GM19043 (cell line): ENCODE results near the gene MAN1B1.

Source experiments
- ATAC-seq: cut with Tn5 transposase; IDR thresholded peaks from one replicate; pipeline ENCODE4 v1.9.1; 2021; ENCODE audit warnings: low read depth; ENCODE audit not compliant: unreplicated experiment

Gene MAN1B1

GRCh38 chr9:137068539-137069507 is 18.0 kb upstream of the MAN1B1 start:
- ATAC-seq: no peak

- peak; percentile 17 for ATAC-seq
These were observed 17.2 kb upstream of the MAN1B1 start for GRCh38 chr9:137069508-137070091.

GRCh38 chr9:137070201-137070905 is 16.4 kb upstream of the MAN1B1 start, which contains the start of gene SAPCD2:
Gene SAPCD2, minus strand, starts transcription at chr9:137070557. Its CDS starts 97 bp downstream, at chr9:137070460.
- peak; percentile 72 for ATAC-seq

- no peak for ATAC-seq
These were observed 15.9 kb upstream of the MAN1B1 start for GRCh38 chr9:137070906-137071275.

GRCh38 chr9:137071282-137071681 is 15.5 kb upstream of the MAN1B1 start:
- ATAC-seq: no peak

DNA sequence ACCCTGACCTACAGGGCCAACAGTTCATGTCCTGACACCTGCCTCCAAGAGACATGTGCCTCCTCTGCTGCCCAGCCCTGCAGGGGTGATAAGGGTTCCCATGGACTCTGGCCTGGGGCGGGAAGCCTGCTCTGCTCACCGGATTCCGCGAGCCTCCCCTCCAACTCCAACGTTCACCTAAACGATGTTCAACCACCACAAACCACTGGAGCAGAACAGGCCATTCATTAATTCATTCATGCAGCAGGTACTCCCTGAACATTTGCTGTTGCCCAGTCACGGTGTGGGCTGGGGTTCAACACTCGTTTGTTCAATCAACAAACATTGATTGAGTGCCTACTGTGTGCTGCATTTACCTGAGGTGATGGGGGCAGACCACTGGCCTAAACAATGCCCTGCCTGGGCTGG is 12.8 kb upstream of the MAN1B1 start:
- no peak for ATAC-seq

DNA sequence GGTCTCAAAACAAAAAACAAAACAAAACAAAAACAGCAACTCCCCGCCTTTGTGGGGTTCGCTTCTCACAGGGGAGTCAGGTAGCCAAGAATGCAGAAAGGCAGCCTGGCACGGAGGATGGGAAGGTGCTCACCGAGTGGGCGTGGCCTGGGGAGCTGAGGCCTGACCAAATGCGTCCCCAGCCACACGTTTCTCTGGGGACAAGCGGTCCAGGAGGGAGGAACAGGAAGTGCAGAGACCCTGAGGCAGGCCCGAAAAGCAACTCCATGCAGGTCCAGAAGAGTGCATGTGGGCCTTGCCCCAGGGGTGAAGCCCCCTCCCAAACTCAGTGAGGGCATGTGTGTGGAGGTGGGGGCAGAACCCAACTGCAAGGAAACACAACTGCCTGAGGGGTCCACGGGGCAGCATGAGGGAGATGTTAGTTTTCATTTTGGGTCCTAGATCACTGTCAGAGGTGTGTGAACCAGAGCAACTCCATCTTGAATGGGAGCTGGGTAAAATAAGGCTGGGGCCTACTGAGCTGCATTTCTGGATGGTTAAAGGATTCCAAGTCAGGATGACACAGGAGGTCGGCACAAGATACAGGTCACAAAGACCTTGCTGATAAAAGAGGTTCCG is 12.0 kb upstream of the MAN1B1 start:
- ATAC-seq: no peak

- no peak for ATAC-seq
These were observed 11.5 kb upstream of the MAN1B1 start for GRCh38 chr9:137075275-137075775.

GRCh38 chr9:137076636-137077009 is 10.2 kb upstream of the MAN1B1 start:
- ATAC-seq: no peak

DNA sequence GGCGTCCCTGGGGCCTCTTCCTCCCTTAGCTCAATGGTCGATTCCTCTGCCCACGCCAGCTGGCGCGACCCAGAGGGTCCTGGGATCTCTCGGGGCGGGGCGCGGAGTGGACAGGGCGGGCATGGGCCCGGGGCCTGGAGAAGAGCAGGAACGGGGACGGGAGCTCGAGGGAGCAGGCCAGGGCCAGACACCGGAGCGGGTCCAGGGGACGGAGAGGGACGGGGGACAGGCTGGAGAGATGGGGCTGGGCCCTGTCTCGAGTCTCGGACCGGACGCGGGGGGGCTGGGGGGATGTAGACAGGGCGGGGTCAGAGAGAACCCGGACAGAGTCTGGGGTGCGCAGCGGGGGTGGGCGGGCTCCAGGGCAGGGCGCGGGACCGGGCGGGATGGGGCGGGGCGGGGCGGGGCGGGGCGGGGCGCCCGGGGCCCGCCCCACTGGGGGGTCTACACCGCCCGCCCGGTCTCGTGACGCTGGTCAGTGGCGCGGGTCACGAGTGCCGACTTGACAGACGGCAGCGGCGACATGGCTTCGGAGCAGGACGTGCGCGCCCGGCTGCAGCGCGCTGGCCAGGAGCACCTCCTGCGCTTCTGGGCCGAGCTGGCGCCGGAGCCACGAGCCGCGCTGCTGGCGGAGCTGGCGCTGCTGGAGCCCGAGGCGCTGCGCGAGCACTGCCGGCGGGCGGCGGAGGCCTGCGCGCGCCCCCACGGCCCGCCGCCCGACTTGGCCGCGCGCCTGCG is 9.6 kb upstream of the MAN1B1 start, which contains the start of gene UAP1L1:
Gene UAP1L1 (plus strand): TSS at position 508 of the 738 bp plus-strand sequence. CDS start 16 bp downstream, at position 524.
- ATAC-seq: no peak

DNA sequence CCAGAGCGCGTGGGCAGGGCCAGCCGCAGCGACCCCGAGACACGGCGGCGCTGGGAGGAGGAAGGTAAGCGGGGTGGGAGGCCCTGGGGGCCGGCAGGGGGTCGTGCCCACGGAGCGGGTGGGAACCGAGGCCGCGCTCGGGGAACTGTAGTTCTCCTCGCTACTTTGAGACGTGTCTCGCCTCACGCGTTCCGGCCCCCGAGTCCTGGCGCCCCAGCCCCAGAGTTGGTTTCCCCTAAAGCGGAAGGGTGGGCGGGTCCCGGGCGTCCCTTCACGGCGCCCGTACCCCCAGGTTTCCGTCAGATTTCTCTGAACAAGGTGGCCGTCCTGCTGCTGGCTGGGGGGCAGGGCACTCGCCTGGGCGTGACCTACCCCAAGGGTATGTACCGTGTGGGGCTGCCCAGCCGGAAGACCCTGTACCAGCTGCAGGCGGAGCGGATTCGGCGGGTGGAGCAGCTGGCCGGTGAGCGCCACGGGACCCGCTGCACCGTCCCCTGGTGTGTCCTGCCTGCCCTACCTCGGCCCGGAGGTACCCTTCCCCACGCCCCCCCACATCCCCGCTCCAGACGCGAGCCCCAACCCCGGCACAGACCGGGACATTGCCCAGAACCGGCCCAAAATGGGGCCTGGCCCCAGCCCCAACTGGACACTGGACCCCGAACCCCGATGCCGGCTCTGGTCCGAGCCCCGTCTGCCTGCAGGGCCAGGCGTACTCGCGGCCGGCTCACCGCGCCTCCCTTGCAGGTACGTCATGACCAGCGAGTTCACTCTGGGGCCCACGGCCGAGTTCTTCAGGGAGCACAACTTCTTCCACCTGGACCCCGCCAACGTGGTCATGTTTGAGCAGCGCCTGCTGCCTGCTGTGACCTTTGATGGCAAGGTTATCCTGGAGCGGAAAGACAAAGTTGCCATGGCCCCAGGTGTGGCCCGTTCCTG is 8.8 kb upstream of the MAN1B1 start:
- ATAC-seq: no peak

- ATAC-seq: no peak
These were observed 7.9 kb upstream of the MAN1B1 start for GRCh38 chr9:137078701-137079400.

DNA sequence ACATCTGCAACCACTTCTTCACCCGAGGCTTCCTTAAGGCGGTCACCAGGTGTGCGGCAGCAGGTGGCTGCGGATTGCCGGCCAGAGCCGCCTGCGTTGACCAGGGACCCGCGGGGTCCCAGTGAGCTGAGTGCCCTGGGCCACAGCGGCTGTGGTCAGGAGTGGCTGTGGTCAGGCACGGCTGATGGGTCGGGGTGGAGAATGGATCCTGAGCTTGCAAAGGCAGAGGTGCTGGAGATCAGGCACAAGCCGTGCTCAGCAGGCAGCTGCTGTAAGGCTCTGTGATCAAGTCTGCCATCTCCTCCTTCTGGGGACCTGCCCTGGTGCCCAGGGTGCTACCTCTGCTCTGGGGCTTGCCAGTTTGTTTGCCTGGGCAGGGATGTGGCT is 7.4 kb upstream of the MAN1B1 start:
- no peak for ATAC-seq

- ATAC-seq: no peak
These were observed 6.3 kb upstream of the MAN1B1 start for GRCh38 chr9:137080260-137081122.

- ATAC-seq: no peak
These were observed 4.4 kb upstream of the MAN1B1 start for GRCh38 chr9:137082222-137082924.

GRCh38 chr9:137082925-137083290 is 3.9 kb upstream of the MAN1B1 start:
- ATAC-seq: no peak
